Measurements from ENCODE around the gene ANKRD10. TPM values are rescaled to one million over a fixed set of nuclear protein-coding genes. Genes with fewer than 3 reads are reported as not detected.
A peak's percentile ranks its signal among the peaks of the same experiment; 100 is the strongest.

The ANKRD10 gene
- total RNA-seq, 4 donors from 2014 or later = 19.3 to 62.9 (median 29.4) TPM

DNA sequence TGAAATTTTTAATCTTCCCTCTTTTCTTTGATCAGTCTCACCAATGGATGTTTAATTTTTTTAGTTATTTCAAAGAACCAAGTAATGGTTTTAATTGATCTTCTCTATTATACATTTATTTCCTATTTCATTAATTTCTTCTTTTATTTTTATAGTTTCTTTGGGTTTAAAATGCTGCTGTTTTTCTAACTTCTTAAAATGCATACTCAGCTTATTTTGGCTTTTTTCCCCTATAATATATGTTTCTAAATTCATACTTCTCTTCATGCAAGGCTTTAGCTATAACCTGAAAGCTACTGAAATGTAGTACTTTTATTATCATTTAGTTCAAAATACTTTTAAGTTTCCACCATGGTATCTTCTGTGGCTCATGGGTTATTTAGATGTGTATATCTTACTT lies 53.9 kb downstream of the ANKRD10 start:
- TF ChIP-seq, protein P1, sequence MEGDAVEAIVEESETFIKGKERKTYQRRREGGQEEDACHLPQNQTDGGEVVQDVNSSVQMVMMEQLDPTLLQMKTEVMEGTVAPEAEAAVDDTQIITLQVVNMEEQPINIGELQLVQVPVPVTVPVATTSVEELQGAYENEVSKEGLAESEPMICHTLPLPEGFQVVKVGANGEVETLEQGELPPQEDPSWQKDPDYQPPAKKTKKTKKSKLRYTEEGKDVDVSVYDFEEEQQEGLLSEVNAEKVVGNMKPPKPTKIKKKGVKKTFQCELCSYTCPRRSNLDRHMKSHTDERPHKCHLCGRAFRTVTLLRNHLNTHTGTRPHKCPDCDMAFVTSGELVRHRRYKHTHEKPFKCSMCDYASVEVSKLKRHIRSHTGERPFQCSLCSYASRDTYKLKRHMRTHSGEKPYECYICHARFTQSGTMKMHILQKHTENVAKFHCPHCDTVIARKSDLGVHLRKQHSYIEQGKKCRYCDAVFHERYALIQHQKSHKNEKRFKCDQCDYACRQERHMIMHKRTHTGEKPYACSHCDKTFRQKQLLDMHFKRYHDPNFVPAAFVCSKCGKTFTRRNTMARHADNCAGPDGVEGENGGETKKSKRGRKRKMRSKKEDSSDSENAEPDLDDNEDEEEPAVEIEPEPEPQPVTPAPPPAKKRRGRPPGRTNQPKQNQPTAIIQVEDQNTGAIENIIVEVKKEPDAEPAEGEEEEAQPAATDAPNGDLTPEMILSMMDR (IDR thresholded peaks at IDR 0.05) = no peak
- no peak for TF ChIP-seq POLR2A (IDR thresholded peaks at IDR 0.05)
- Histone ChIP-seq H3K4me3 (no peak overlapping the region), H3K36me3 (no peaks in the 10 kb centered on the region), H3K27me3 (no peaks in the 10 kb centered on the region), H3K9me3 (peaks cover 0 to 9% (median 0%) of the 10 kb centered on the region in 3 donors), H3K4me1 (no peaks in the 10 kb centered on the region), H3K27ac (no peak overlapping the region)
- DNase-seq = no peak
- intact Hi-C loops (cut with DNase I) = no loop called here

DNA sequence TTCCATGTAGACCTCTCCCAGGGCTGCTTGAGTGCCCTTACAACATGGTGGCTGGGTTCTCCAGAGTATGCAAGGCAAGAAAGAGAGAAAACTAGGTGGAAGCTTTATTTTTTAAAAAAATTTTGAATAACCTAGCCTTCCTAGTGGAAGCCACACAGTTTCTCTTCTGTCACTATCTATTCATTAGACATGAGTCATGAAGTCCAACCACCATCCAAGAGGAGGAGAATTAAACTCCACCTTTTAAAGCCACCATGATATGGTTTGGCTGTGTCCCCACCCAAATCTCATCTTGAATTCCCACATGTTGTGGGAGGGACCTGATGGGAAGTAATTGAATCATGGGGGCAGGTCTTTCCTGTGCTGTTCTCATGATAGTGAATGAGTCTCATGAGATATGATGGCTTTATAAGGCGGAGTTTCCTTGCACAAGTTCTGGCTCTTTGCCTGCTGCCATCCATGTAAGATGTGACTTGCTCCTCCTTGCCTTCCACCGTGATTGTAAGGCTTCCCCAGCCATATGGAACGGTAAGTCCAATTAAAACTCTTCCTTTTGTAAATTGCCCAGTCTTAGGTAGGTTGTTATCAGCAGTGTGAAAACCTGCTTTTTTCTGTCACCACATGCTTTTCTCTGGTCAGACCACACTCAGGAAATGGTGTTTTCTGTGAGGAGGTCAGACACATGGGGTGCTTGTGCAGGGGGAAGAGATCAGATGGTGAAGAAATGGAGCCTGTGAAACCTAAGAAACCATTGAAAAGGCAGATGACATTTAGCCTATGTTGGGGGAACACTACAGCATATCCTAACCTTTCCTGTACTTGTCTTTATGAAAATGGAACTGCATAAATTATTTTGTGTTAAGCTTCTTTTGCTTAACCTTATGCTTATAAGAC lies 57.7 kb downstream of the ANKRD10 start:
- DNase-seq = no peak
- Histone ChIP-seq H3K36me3 (no peaks in the 10 kb centered on the region), H3K4me3 (no peak overlapping the region), H3K27me3 (no peaks in the 10 kb centered on the region), H3K27ac (no peak overlapping the region), H3K9me3 (peaks cover 0 to 9% (median 0%) of the 10 kb centered on the region in 3 donors), H3K4me1 (no peaks in the 10 kb centered on the region)
- TF ChIP-seq, protein P1 (IDR thresholded peaks at IDR 0.05) = no peak
- no peak for TF ChIP-seq POLR2A (IDR thresholded peaks at IDR 0.05)
- 83 to 86% methylated on average over 3 of the region's 3 CpGs for WGBS, 2 donors
- intact Hi-C loops (cut with DNase I) = no loop called here

DNA sequence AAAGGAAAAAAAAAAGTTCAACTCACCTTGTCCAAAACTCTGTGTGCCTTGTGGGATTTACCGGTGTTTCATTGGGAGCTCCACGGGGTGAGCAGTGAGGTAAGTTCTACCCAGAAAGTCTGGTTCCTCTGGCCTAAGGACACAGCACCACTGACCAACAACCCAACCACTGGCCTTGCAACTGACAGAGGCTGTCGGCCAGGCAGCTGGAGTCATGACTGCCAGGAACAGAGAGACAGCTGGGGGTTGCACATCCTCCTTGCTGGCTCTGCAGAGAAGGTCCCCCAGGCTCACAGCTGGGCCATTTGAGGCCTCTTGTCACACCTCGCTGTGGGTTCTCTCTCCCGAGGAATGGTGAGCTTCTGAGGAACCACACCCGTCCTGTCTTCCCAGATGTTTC lies 59.5 kb downstream of the ANKRD10 start:
- 84 to 87% methylated on average over 5 of the region's 6 CpGs for WGBS, 2 donors
- peaks cover 0 to 9% (median 0%) of the 10 kb centered on the region in 3 donors for H3K9me3 ChIP-seq
- TF ChIP-seq, protein P1 (IDR thresholded peaks at IDR 0.05) = no peak
- TF ChIP-seq POLR2A (IDR thresholded peaks at IDR 0.05) = no peak
- H3K4me3 ChIP-seq = no peak overlapping the region
- intact Hi-C loops (cut with DNase I) = no loop called here
- H3K36me3 ChIP-seq = no peaks in the 10 kb centered on the region
- DNase-seq = no peak
- peaks cover 0 to 7% (median 0%) of the 10 kb centered on the region in 4 donors for H3K27me3 ChIP-seq
- no peak overlapping the region for H3K27ac ChIP-seq
- H3K4me1 ChIP-seq = no peaks in the 10 kb centered on the region

DNA sequence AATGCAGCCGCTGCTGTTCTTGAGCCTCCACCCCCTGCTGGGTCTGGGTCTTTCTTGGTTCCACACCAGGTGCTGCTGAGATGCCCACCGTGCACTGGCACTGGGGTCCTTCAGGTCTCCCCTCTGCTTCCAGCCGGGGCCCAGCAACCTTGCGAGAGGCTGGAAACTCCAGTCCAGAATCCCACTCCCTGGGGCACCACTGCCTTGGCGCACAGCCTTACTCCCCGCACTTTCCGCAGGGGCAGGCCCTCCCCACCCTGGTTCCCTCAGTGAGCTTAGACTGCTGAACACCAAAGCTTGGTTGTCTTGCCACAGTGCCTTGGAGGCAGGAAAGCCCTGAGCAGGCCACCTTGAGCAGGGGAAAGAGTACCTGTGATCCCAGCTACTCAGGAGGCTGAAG lies 60.0 kb downstream of the ANKRD10 start:
- Histone ChIP-seq H3K27ac (no peak overlapping the region), H3K27me3 (peaks cover 0 to 10% (median 0%) of the 10 kb centered on the region in 4 donors), H3K4me1 (no peaks in the 10 kb centered on the region), H3K4me3 (no peak overlapping the region), H3K36me3 (no peaks in the 10 kb centered on the region), H3K9me3 (peaks cover 0 to 9% (median 0%) of the 10 kb centered on the region in 3 donors)
- no peak for DNase-seq
- TF ChIP-seq POLR2A (IDR thresholded peaks at IDR 0.05) = no peak
- TF ChIP-seq, protein P1 (IDR thresholded peaks at IDR 0.05) = no peak
- intact Hi-C loops (cut with DNase I) = no loop called here
- WGBS, 2 donors = 100% methylated on average over 2 of the region's 7 CpGs

DNA sequence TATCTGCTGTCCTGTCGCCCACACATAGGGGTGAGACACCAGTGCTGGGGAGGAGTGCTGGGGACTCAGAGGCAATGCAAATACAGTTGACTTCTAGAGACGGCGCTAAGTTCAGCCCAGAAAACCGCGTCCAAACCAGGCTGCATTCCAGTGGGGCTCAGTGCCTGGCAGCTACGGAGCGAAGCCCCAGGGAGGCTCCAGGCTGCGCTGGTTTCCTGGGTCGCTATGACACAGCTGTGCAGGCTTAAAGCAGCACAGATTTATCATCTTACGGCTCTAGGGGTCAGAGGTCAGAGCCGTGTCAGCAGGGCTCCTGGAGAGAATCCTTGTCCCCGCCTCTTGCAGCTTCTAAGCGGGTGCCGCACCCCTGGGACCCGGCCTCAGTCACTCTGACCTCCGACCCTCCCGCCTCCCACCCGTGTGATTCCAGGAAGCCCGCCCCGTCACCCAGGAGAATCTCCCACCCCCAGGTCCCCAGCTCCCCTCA lies 61.6 kb downstream of the ANKRD10 start:
- Histone ChIP-seq H3K27ac (peak overlapping the region in 2 of 4 donors; percentile 6 to 22), H3K36me3 (no peaks in the 10 kb centered on the region), H3K4me3 (no peak overlapping the region), H3K27me3 (peaks cover 0 to 10% (median 0%) of the 10 kb centered on the region in 4 donors), H3K4me1 (no peaks in the 10 kb centered on the region), H3K9me3 (peaks cover 0 to 9% (median 0%) of the 10 kb centered on the region in 3 donors)
- DNase-seq = no peak
- no peak for TF ChIP-seq POLR2A (IDR thresholded peaks at IDR 0.05)
- TF ChIP-seq, protein P1 (IDR thresholded peaks at IDR 0.05) = no peak
- 53 to 71% methylated on average over 11 to 16 of the region's 20 CpGs for WGBS, 2 donors
- intact Hi-C loops (cut with DNase I) = no loop called here
